ENCODE results near the gene NECTIN1.

NECTIN1 gene, protein sequence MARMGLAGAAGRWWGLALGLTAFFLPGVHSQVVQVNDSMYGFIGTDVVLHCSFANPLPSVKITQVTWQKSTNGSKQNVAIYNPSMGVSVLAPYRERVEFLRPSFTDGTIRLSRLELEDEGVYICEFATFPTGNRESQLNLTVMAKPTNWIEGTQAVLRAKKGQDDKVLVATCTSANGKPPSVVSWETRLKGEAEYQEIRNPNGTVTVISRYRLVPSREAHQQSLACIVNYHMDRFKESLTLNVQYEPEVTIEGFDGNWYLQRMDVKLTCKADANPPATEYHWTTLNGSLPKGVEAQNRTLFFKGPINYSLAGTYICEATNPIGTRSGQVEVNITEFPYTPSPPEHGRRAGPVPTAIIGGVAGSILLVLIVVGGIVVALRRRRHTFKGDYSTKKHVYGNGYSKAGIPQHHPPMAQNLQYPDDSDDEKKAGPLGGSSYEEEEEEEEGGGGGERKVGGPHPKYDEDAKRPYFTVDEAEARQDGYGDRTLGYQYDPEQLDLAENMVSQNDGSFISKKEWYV
- total RNA-seq = 3.0 reads per million, percentile 10 among the genes with 10 or more reads in this experiment

DNA sequence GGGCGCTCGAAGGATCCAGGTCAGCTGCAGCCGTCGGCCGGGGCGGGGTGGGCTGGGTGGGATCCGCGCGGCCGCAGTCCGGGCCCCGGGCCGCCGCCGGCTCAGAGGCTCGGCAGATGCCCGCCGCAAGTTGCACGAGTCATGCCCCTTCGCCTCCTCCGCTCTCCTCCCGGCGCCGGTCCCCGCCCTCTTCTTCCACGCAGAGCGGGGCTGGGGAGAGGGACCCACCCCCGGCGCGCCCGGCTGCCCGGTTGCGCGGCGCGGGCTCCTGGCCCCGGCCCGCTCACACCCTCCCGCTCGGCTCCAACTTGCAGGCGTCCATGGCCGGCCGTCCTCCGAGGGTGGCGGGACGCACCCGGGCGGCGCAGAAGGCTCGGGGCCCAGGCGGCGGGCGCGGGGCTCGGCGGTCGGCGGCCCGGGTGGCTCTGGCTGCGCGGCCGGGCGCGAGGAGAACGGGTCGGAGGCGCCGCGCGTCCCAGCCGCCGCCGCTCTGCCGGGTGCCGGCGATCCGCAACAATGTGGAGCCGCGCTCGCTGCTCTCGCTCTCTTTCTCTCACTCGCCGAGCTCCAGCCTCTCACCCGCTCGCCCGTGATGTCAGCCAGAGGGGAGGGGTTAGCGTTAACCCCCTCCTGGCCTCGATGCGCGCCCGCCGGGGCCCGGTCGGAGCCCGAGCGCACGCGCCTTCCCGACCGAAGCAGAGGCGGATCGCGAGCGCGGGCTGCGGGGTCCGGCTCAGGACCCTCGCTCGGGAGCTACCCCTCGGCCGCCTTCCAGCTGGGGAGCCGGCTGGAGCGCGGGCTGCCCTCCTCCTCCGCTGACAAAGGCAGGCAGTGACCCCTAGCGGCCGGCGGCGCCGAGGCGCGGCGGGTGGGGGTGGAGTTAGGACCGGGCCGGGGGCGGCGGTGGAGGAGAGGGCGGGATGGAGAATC is at the start of gene NECTIN1:
TSS of gene NECTIN1 (minus strand) at position 550 of the 930 bp plus-strand sequence. CDS start 647 bp downstream, outside the sequence.
- peak; percentile 76 for DNase-seq

DNA sequence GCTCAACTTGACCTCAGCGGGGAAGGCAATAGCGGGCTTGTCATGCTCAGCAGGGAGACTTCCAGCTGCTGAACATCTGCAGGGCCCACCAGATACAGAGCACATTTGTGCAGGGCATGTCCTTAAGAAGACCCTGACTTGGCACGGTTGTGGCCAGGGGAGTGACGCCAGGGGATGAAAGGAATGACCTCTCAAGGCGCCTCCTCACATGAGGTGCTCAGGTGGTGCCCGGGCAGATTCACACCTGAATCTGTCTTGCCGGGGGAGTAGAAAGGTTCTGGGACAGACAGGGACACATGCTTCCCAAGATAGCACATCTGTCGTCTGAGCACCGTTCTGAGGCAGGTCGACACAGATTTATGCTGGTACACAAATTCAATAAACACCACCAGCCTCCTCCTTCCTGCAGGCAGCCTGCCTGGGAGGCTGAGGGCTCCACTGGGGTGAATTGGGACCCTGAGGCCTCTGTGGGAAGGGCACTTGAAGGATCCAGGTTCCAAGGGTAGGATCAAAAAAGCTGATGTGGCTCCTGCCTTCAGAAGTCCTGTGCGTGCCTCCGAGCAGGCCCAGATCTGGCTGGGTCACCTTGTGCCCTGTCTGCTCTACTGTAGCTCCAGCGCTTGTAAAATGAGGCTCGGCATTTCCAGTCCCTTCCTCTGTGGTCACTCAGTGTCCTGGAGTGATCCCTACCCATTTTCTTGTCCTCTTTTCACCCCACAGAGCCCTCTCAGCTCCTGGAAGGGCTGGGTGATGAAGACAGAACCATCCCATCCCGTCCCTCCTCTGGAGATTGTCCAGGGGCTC is 49.6 kb upstream of the NECTIN1 start:
- no peak for DNase-seq

DNA sequence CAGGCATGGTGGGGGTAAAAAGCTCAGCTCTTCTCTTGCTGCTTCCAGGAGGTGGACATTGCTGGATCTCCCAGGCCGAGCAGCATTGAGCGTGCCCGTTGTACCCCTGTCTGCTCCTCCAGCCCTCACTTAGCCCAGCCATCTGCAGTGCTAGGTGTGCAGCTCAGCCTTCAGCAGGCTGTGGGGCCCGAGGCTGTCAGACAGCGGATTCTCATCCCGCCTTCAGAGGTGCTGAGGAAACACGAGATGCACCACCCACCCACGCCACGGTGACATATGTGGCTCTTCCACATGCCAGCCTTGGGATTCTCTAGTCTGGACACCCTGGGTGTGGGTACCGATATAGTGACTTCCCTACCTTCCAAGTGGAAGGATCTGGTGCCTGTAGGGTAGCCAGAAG is 48.9 kb upstream of the NECTIN1 start:
- no peak for DNase-seq

GRCh38 chr11:119776651-119777050 is 47.7 kb upstream of the NECTIN1 start:
- no peak for DNase-seq

DNA sequence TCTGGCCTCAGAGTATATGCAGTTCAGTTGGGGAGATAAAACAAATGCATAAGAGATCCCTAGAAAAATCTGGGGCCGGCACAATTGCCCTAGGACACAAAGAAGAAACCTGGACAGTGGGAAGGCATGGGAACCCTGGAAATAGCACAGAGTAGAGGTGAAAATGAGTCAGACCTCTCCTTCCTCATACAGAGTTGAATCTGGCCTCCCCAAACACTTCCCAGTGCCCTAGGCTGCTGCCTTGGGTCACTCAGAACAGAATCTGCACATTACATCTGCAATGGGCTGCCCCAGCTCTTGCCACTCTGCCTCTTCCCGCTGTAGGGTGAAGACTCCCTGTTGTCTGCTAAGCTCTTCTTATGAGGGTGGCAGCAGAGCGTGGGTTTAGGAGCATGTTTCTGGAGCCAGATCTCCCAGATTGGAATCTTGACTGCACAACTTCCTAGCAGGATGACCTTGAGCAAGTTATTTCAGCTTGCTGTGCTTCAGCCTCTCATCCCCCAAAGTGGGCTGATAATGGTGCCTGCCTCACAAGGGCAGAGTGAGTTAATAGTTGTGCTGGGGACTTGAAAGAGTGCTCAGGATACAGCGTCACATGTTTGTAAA is 47.1 kb upstream of the NECTIN1 start:
- DNase-seq = no peak

- no peak for DNase-seq
Observed at GRCh38 chr11:119774172-119774763, 45.3 kb upstream of the NECTIN1 start.

- DNase-seq = no peak
Observed at GRCh38 chr11:119772641-119773415, 43.8 kb upstream of the NECTIN1 start.

- DNase-seq = no peak
Observed at GRCh38 chr11:119772076-119772475, 43.1 kb upstream of the NECTIN1 start.

GRCh38 chr11:119771172-119771770 is 42.3 kb upstream of the NECTIN1 start:
- no peak for DNase-seq

- DNase-seq = no peak
Observed at GRCh38 chr11:119765628-119766027, 36.6 kb upstream of the NECTIN1 start.

- no peak for DNase-seq
Observed at GRCh38 chr11:119764108-119764868, 35.3 kb upstream of the NECTIN1 start.

GRCh38 chr11:119763071-119763728 is 34.2 kb upstream of the NECTIN1 start:
- no peak for DNase-seq

- DNase-seq = no peak
Observed at GRCh38 chr11:119759747-119760412, 30.9 kb upstream of the NECTIN1 start.

- DNase-seq = no peak
Observed at GRCh38 chr11:119759324-119759723, 30.3 kb upstream of the NECTIN1 start.

DNA sequence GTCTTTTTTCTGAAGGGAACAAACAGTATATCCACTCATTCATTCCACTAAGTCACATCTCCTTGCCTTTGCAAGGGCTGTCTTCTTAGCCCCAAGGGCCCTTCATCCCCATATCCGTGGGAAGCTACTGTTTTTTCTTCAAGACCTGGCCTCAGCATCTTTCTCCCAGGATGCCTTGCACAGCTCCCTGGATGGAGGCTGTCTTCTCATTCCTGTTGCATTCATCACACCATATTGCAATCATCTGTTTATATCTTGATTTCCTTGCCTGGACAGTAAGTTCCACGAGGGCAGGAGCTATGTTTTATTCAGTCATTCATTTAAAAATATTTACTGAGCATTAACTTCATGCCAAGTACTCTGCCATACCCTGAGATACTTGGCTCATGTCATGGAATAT is 29.3 kb upstream of the NECTIN1 start:
- no peak for DNase-seq

DNA sequence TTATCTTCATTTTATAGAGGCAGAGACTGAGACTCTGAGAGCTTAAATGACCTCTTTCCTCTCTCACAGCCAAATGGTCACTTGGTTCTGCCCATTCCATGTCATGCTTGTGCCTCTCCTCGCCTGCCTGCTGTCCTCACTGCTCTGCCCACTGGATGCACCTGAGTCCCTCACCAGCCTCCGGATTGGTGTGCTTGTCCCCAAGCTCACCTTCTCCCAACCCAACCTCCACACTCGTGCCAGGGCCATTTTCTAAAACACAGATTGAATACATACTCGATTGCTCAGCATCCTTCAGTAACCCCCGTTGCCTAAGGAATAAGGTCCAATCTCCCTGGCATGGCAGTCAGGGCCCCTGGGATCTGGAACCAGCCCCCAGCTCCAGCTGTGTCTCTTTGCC is 28.4 kb upstream of the NECTIN1 start:
- no peak for DNase-seq

DNA sequence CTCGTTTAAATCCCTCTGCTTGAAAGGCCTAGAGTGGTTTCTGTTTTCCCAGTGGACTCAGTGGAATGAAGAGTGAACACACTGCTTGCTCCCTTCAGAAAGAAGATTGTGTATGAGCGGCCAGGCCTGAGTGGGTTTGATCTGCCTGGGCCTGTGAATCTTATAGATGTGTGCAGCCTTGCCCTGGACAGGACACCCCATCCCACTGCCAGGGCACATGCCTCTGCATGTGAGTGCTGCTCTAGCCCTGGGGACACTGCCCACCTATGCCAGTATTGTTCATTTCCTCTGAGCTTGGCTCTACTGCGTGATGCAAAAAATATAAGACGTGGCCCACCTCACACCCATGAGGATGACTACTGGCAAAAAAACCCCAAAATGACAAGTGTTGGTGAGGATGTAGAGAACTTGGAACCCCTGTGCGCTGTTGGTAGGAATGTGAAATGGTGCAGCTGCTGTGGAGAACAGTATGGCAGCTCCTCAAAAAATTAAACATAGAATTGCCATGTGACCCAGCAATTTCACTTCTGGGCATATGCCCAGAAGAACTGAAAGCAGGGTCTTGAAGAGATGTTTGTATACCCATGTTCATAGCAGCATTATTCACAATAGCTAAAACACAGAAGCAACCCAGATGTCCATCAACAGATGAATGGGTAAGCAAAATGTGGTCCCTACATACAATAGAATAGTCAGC is 27.3 kb upstream of the NECTIN1 start:
- no peak for DNase-seq

Measured in effector CD4-positive, alpha-beta T cell (primary cell).